DOHH2 (cell line): ENCODE results near the gene IHH.

Experiments
- H3F3A ChIP-seq: fragments of 200-600 bp; sonication (generic), shearing (Covaris generic); 2 replicates; pipeline ENCODE4 v1.6.0; 2016; ENCODE audit warnings: antibody characterized with exemption, mild to moderate bottlenecking; ENCODE audit not compliant: control insufficient read depth, insufficient read depth
- H3K27ac ChIP-seq: fragments of 200-600 bp; sonication (generic); 2 replicates; pipeline ENCODE4 v1.5.1; 2014; ENCODE audit warnings: low read depth, mild to moderate bottlenecking, low read length, moderate library complexity
- H3K27me3 ChIP-seq: fragments of 200-600 bp; sonication (generic); 2 replicates; pipeline ENCODE4 v1.6.1; 2014; ENCODE audit warnings: mild to moderate bottlenecking, low read length, mixed read lengths; ENCODE audit not compliant: control insufficient read depth
- H3K36me3 ChIP-seq: fragments of 200-600 bp; sonication (generic); 2 replicates; pipeline ENCODE4 v1.6.1; 2014; ENCODE audit warnings: mild to moderate bottlenecking, low read length, moderate library complexity, mixed read lengths; ENCODE audit not compliant: control insufficient read depth
- H3K4me1 ChIP-seq: fragments of 200-600 bp; sonication (generic); 2 replicates; pipeline ENCODE4 v1.6.1; 2014; ENCODE audit warnings: mild to moderate bottlenecking, low read length, mixed read lengths; ENCODE audit not compliant: control insufficient read depth
- H3K4me2 ChIP-seq: fragments of 200-600 bp; sonication (generic); 2 replicates; pipeline ENCODE4 v1.6.0; 2014; ENCODE audit warnings: mild to moderate bottlenecking, low read length, moderate library complexity
- H3K4me3 ChIP-seq: fragments of 200-600 bp; sonication (generic); 2 replicates; pipeline ENCODE4 v1.5.1; 2014; ENCODE audit warnings: mild to moderate bottlenecking, low read length, mixed read lengths
- H3K79me2 ChIP-seq: fragments of 200-600 bp; sonication (generic); 2 replicates; pipeline ENCODE4 v1.6.1; 2014; ENCODE audit warnings: mild to moderate bottlenecking, low read length, mixed read lengths; ENCODE audit not compliant: control insufficient read depth
- H3K9me2 ChIP-seq: fragments of 200-600 bp; sonication (generic); replicated peaks from 2 replicates; pipeline ENCODE4 v1.6.1; 2014; ENCODE audit warnings: mild to moderate bottlenecking, low read length, mixed read lengths; ENCODE audit not compliant: control insufficient read depth
- H3K9me3 ChIP-seq: fragments of 200-600 bp; sonication (generic); 2 replicates; pipeline ENCODE4 v1.6.1; 2014; ENCODE audit warnings: antibody characterized with exemption, low read length, mixed read lengths; ENCODE audit not compliant: control insufficient read depth, insufficient read depth
- H4K20me1 ChIP-seq: fragments of 200-600 bp; sonication (generic); 2 replicates; pipeline ENCODE4 v1.6.0; 2014; ENCODE audit warnings: low read depth, mild to moderate bottlenecking, antibody characterized with exemption, low read length, moderate library complexity; ENCODE audit not compliant: control insufficient read depth, insufficient read depth
- CTCF ChIP-seq: fragments of 200-600 bp; sonication (generic); IDR thresholded peaks from one replicate; pipeline ENCODE4 v1.5.1; 2014; ENCODE audit warnings: antibody characterized with exemption, mild to moderate bottlenecking, low read depth, low read length; ENCODE audit not compliant: poor library complexity, severe bottlenecking
- EZH2phosphoT487 ChIP-seq: fragments of 200-600 bp; sonication (generic); IDR thresholded peaks from 2 replicates; pipeline ENCODE4 v1.6.1; 2017; ENCODE audit warnings: borderline replicate concordance, mild to moderate bottlenecking, antibody characterized with exemption, low read length, moderate library complexity, mixed read lengths

IHH gene

GRCh38 chr2:219060821-219061791, at the start of gene IHH:
IHH (minus strand) TSS chr2:219060921; CDS start chr2:219060467, 454 bp downstream.
- Histone ChIP-seq H3K27ac (no peak within 1 kb of the TSS), H3K79me2 (no peaks in the 10 kb centered on the region), H3K27me3 (peaks cover 63% of the 10 kb centered on the region), H4K20me1 (peaks cover 3% of the 10 kb centered on the region; the same call in 1 of the 2 replicates), H3K4me2 (no peak within 1 kb of the TSS), H3K9me3 (no peaks in the 10 kb centered on the region), H3F3A (no peaks in the 10 kb centered on the region), H3K4me3 (no peak within 1 kb of the TSS), H3K9me2 (no peaks in the 10 kb centered on the region), H3K36me3 (no peaks in the 10 kb centered on the region), H3K4me1 (no peaks in the 10 kb centered on the region)
- no peak for TF ChIP-seq EZH2phosphoT487
- no peak for TF ChIP-seq CTCF

DNA sequence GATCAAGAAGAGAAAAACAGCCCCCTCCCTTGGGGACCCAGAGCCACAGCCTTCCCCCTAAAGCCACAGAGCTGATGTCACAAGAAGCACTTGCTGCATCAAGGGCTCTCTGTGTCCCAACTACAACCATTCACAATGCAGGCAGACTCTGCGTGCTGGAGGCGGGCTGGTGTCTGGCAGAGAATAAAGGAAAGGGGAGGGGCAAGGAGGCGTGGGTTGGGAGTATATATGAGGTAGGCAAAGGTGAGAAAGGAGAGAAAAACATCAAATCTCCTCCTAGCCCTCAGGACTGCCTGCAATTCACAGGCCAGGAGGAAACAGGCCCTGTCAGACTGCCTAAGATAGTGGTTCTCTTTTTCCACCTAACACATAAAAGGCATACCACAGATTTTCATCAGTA, 48.8 kb upstream of the IHH start:
- Histone ChIP-seq H3K9me2 (no peaks in the 10 kb centered on the region), H3K36me3 (no peaks in the 10 kb centered on the region), H3K9me3 (no peaks in the 10 kb centered on the region), H3K79me2 (no peaks in the 10 kb centered on the region), H3F3A (no peaks in the 10 kb centered on the region), H3K27ac (no peak overlapping the region), H3K27me3 (no peaks in the 10 kb centered on the region), H3K4me3 (no peak overlapping the region), H3K4me2 (no peak overlapping the region), H4K20me1 (peaks cover 3% of the 10 kb centered on the region; the same call in 1 of the 2 replicates), H3K4me1 (0 out of 2 replicates have a peak, but pooled peaks cover 7% of the 10 kb centered on the region)
- no peak for TF ChIP-seq EZH2phosphoT487

- peaks cover 5% of the 10 kb centered on the region; the same call in 1 of the 2 replicates for H4K20me1 ChIP-seq
- H3K9me3 ChIP-seq, result no peaks in the 10 kb centered on the region
- H3K79me2 ChIP-seq, result no peaks in the 10 kb centered on the region
- no peak overlapping the region for H3K27ac ChIP-seq
- H3K4me2 ChIP-seq, result no peak overlapping the region
- no peaks in the 10 kb centered on the region for H3K9me2 ChIP-seq
- H3K36me3 ChIP-seq, result no peaks in the 10 kb centered on the region
- H3K4me1 ChIP-seq, result no peaks in the 10 kb centered on the region
- no peaks in the 10 kb centered on the region for H3F3A ChIP-seq
- H3K4me3 ChIP-seq, result no peak overlapping the region
- no peaks in the 10 kb centered on the region for H3K27me3 ChIP-seq
- TF ChIP-seq EZH2phosphoT487 (no peak), CTCF (no peak)
These were observed 47.0 kb upstream of the IHH start for GRCh38 chr2:219107758-219108157.

- no peak overlapping the region for H3K4me3 ChIP-seq
- H3K27ac ChIP-seq, result no peak overlapping the region
- no peaks in the 10 kb centered on the region for H3K36me3 ChIP-seq
- peaks cover 5% of the 10 kb centered on the region; the same call in 1 of the 2 replicates for H4K20me1 ChIP-seq
- H3K4me1 ChIP-seq, result no peaks in the 10 kb centered on the region
- no peaks in the 10 kb centered on the region for H3K79me2 ChIP-seq
- no peak for TF ChIP-seq EZH2phosphoT487
- no peak for TF ChIP-seq CTCF
- no peaks in the 10 kb centered on the region for H3F3A ChIP-seq
- no peak overlapping the region for H3K4me2 ChIP-seq
- no peaks in the 10 kb centered on the region for H3K9me3 ChIP-seq
- H3K27me3 ChIP-seq, result no peaks in the 10 kb centered on the region
- no peaks in the 10 kb centered on the region for H3K9me2 ChIP-seq
These were observed 45.5 kb upstream of the IHH start for GRCh38 chr2:219106251-219106650.
